MM.1S (cell line): ENCODE data around the gene SH3BP4.

Experiments
- EZH2phosphoT487 ChIP-seq: fragments of 300-600 bp; sonication (generic); IDR thresholded peaks from 2 replicates; pipeline ENCODE4 v1.6.1; 2018; ENCODE audit warnings: antibody characterized with exemption, low read length
- TF ChIP-seq, protein P1 (sequence below): fragments of 300-600 bp; sonication (generic); IDR thresholded peaks from 2 replicates; pipeline ENCODE4 v1.5.1; 2016; ENCODE audit warnings: antibody characterized with exemption, low read length, mixed read lengths

- TF ChIP-seq, protein P1, sequence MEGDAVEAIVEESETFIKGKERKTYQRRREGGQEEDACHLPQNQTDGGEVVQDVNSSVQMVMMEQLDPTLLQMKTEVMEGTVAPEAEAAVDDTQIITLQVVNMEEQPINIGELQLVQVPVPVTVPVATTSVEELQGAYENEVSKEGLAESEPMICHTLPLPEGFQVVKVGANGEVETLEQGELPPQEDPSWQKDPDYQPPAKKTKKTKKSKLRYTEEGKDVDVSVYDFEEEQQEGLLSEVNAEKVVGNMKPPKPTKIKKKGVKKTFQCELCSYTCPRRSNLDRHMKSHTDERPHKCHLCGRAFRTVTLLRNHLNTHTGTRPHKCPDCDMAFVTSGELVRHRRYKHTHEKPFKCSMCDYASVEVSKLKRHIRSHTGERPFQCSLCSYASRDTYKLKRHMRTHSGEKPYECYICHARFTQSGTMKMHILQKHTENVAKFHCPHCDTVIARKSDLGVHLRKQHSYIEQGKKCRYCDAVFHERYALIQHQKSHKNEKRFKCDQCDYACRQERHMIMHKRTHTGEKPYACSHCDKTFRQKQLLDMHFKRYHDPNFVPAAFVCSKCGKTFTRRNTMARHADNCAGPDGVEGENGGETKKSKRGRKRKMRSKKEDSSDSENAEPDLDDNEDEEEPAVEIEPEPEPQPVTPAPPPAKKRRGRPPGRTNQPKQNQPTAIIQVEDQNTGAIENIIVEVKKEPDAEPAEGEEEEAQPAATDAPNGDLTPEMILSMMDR: no peak
- TF ChIP-seq EZH2phosphoT487: no peak
Measured at GRCh38 chr2:235066895-235067294, 115.1 kb downstream of the SH3BP4 start.
